KMS-11 (cell line): ENCODE measurements around the gene UBE2Z.

ENCODE experiments used
- H2AFZ ChIP-seq: fragments of 200-600 bp; sonication (generic); 2 replicates; pipeline ENCODE4 v1.6.1; 2016; ENCODE audit warnings: antibody characterized with exemption, mixed run types, low read depth
- H3K27ac ChIP-seq: fragments of 200-600 bp; sonication (generic); 2 replicates; pipeline ENCODE4 v1.6.1; 2016; ENCODE audit warnings: mild to moderate bottlenecking, mixed run types
- H3K27me3 ChIP-seq: fragments of 200-600 bp; sonication (generic); 2 replicates; pipeline ENCODE4 v1.6.1; 2017; ENCODE audit warnings: mild to moderate bottlenecking, low read depth, mixed run types, moderate library complexity; ENCODE audit not compliant: insufficient read depth
- H3K36me3 ChIP-seq: fragments of 200-600 bp; sonication (generic); 2 replicates; pipeline ENCODE4 v1.6.1; 2017; ENCODE audit warnings: mild to moderate bottlenecking, mixed run types; ENCODE audit not compliant: insufficient read depth
- H3K4me1 ChIP-seq: fragments of 200-600 bp; sonication (generic); 2 replicates; pipeline ENCODE4 v1.6.1; 2016; ENCODE audit warnings: mild to moderate bottlenecking, low read depth, mixed run types; ENCODE audit not compliant: poor library complexity, severe bottlenecking
- H3K4me2 ChIP-seq: fragments of 200-600 bp; sonication (generic); 2 replicates; pipeline ENCODE4 v1.7.0; 2016; ENCODE audit warnings: mild to moderate bottlenecking, mixed run types
- H3K4me3 ChIP-seq: fragments of 200-600 bp; sonication (generic); IDR thresholded peaks from 2 replicates; pipeline ENCODE4 v1.6.1; 2017; ENCODE audit warnings: low read depth, low read length, mixed read lengths; ENCODE audit not compliant: insufficient read depth
- H3K79me2 ChIP-seq: fragments of 200-600 bp; sonication (generic); 2 replicates; pipeline ENCODE4 v1.6.1; 2016; ENCODE audit warnings: low read depth, mixed run types; ENCODE audit not compliant: insufficient read depth
- H3K9ac ChIP-seq: fragments of 200-600 bp; sonication (generic); 2 replicates; pipeline ENCODE4 v1.6.1; 2016; ENCODE audit warnings: mild to moderate bottlenecking, mixed run types
- H4K20me1 ChIP-seq: fragments of 200-600 bp; sonication (generic); 2 replicates; pipeline ENCODE4 v1.6.1; 2016; ENCODE audit warnings: mild to moderate bottlenecking, mixed run types; ENCODE audit not compliant: insufficient read depth
- CTCF ChIP-seq: fragments of 200-600 bp; sonication (generic); conservative IDR thresholded peaks from 2 replicates; pipeline ENCODE4 v1.6.1; 2017; ENCODE audit warnings: low read depth, mild to moderate bottlenecking, antibody characterized with exemption, low read length, moderate library complexity, mixed read lengths

The UBE2Z gene

GRCh38 chr17:48873696-48874443, 34.3 kb upstream of the UBE2Z start:
- Histone ChIP-seq H2AFZ (no peak overlapping the region), H4K20me1 (no peaks in the 10 kb centered on the region), H3K79me2 (no peaks in the 10 kb centered on the region), H3K27ac (no peak overlapping the region), H3K27me3 (no peaks in the 10 kb centered on the region), H3K4me1 (peaks cover 30% of the 10 kb centered on the region), H3K4me3 (no peak overlapping the region), H3K36me3 (no peaks in the 10 kb centered on the region), H3K4me2 (no peak overlapping the region), H3K9ac (no peak overlapping the region)
- no peak for TF ChIP-seq CTCF

GRCh38 chr17:48878920-48879898, 29.0 kb upstream of the UBE2Z start:
- H3K4me3 ChIP-seq: no peak overlapping the region

GRCh38 chr17:48882272-48882671, 25.9 kb upstream of the UBE2Z start:
- no peak overlapping the region for H3K4me3 ChIP-seq
- TF ChIP-seq CTCF: no peak
- peak overlapping the region; percentile 63 for H3K27ac ChIP-seq

More at GRCh38 chr17:48878920-48879898, 29.0 kb upstream of the UBE2Z start:
- Histone ChIP-seq H2AFZ (no peak overlapping the region), H3K4me1 (peaks cover 64% of the 10 kb centered on the region), H3K4me2 (peak overlapping the region; percentile 19), H3K79me2 (no peaks in the 10 kb centered on the region), H3K36me3 (no peaks in the 10 kb centered on the region), H4K20me1 (no peaks in the 10 kb centered on the region), H3K27me3 (no peaks in the 10 kb centered on the region), H3K27ac (no peak overlapping the region), H3K9ac (no peak overlapping the region)
- peak; percentile 99 for TF ChIP-seq CTCF

GRCh38 chr17:48883171-48883570, 25.0 kb upstream of the UBE2Z start:
- Histone ChIP-seq H3K36me3 (no peaks in the 10 kb centered on the region), H3K79me2 (no peaks in the 10 kb centered on the region), H4K20me1 (no peaks in the 10 kb centered on the region), H3K4me3 (no peak overlapping the region), H3K27me3 (no peaks in the 10 kb centered on the region), H3K27ac (peak overlapping the region; percentile 63), H3K4me1 (peaks cover 57% of the 10 kb centered on the region), H3K9ac (no peak overlapping the region), H3K4me2 (peak overlapping the region; percentile 45), H2AFZ (peak overlapping the region; percentile 31; the same call in 1 of the 2 replicates)
- no peak for TF ChIP-seq CTCF

More at GRCh38 chr17:48882272-48882671, 25.9 kb upstream of the UBE2Z start:
- H3K79me2 ChIP-seq: no peaks in the 10 kb centered on the region
- peak overlapping the region; percentile 8; the same call in 1 of the 2 replicates for H3K9ac ChIP-seq
- H3K27me3 ChIP-seq: no peaks in the 10 kb centered on the region
- H3K4me1 ChIP-seq: peaks cover 65% of the 10 kb centered on the region
- H3K36me3 ChIP-seq: no peaks in the 10 kb centered on the region
- no peaks in the 10 kb centered on the region for H4K20me1 ChIP-seq
- H2AFZ ChIP-seq: 0 out of 2 replicates have a peak overlapping the region, but pooled peaks have one; percentile 7
- H3K4me2 ChIP-seq: peak overlapping the region; percentile 45
